Smooth muscle cell (in vitro differentiated cells): ENCODE results near the gene DNAH6. TPM values are rescaled to one million over a fixed set of nuclear protein-coding genes. Genes with fewer than 3 reads are reported as not detected.

Source experiments
- DNase-seq: peaks from one replicate; lab custom pipeline; 2025; ENCODE audit not compliant: unreplicated experiment; lab: John Stamatoyannopoulos, UW
- H2AFZ ChIP-seq: fragments of 200-600 bp; sonication (generic); 2 replicates; pipeline ENCODE4 v1.6.0; 2016; ENCODE audit warnings: antibody characterized with exemption, low read depth, mild to moderate bottlenecking
- H3F3A ChIP-seq: fragments of 200-600 bp; sonication (generic); 2 replicates; pipeline ENCODE4 v1.6.0; 2017; ENCODE audit warnings: antibody characterized with exemption, low read depth
- H3K27ac ChIP-seq: fragments of 200-600 bp; sonication (generic); 2 replicates; pipeline ENCODE4 v1.5.1; 2016; ENCODE audit warnings: low read depth, mild to moderate bottlenecking
- H3K27me3 ChIP-seq: fragments of 200-600 bp; sonication (generic); 2 replicates; pipeline ENCODE4 v1.6.1; 2016; ENCODE audit warnings: low read depth, mild to moderate bottlenecking
- H3K36me3 ChIP-seq: fragments of 200-600 bp; sonication (generic); 2 replicates; pipeline ENCODE4 v1.5.1; 2016; ENCODE audit warnings: low read depth
- H3K4me1 ChIP-seq: fragments of 200-600 bp; sonication (generic); 2 replicates; pipeline ENCODE4 v1.5.1; 2016; ENCODE audit warnings: low read depth
- H3K4me2 ChIP-seq: fragments of 200-600 bp; sonication (generic); 2 replicates; pipeline ENCODE4 v1.6.0; 2016; ENCODE audit warnings: mild to moderate bottlenecking
- H3K4me3 ChIP-seq: fragments of 200-600 bp; sonication (generic); 2 replicates; pipeline ENCODE4 v1.5.1; 2016; ENCODE audit warnings: mild to moderate bottlenecking
- H3K79me2 ChIP-seq: fragments of 200-600 bp; sonication (generic); 2 replicates; pipeline ENCODE4 v1.6.0; 2016; ENCODE audit warnings: low read depth, mild to moderate bottlenecking
- H3K9ac ChIP-seq: fragments of 200-600 bp; sonication (generic); 2 replicates; pipeline ENCODE4 v1.6.0; 2016; ENCODE audit warnings: low read depth
- H3K9me3 ChIP-seq: fragments of 200-600 bp; sonication (generic); replicated peaks from 2 replicates; pipeline ENCODE4 v1.5.1; 2016; ENCODE audit warnings: low read depth
- H4K20me1 ChIP-seq: fragments of 200-600 bp; sonication (generic); 2 replicates; pipeline ENCODE4 v1.6.0; 2016; ENCODE audit warnings: low read depth
- WGBS: methylation state at CpG from one replicate; pipeline ENCODE4 v1.1.7; 2016; ENCODE audit warnings: low lambda C conversion rate; 5-methylcytosine and 5-hydroxymethylcytosine counted together
- polyA plus RNA-seq: library from polyadenylated mRNA; unstranded; fragments of >200 nt; fragmentation: Nextera tagmentation; extraction: Ambion mirVana; gene quantifications from 2 replicates; pipeline ENCODE4 v1.2.1, GENCODE V29; 2016
- total RNA-seq: library from RNA; depleted of rRNA; stranded (reverse); fragments of >200 nt; gene quantifications from 2 replicates; pipeline ENCODE4 v1.2.3, GENCODE V29; 2014
- TF ChIP-seq, protein P1 (sequence below): fragments of 200-600 bp; sonication (generic); IDR thresholded peaks from 2 replicates; pipeline ENCODE4 v1.5.1; 2017; ENCODE audit warnings: borderline replicate concordance, mild to moderate bottlenecking, antibody characterized with exemption; ENCODE audit not compliant: insufficient read depth, poor library complexity, severe bottlenecking

The DNAH6 gene
- total and polyA plus RNA-seq, 2 experiments from 2014 or later = 0.27 to 0.96 TPM

GRCh38 chr2:84702941-84703340 is 186.6 kb downstream of the DNAH6 start:
- Histone ChIP-seq H3K4me3 (no peak overlapping the region), H3F3A (no peaks in the 10 kb centered on the region)

DNA sequence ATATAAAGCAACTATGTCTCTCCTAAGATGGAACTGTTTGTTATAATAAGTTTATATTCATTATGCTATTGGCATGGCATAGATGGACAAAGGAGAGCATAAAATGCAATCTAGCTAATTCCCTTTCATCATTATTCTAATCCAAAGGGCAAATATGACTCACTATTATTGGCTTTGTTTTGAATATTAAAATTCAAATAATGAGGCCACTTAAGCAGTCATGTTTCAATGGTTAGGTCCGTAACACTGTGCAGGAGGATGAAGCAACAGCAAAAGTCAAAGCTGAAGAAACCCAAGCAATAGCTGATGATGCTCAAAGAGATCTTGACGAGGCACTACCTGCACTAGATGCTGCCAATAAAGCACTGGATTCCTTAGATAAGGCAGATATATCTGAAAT is 187.5 kb downstream of the DNAH6 start:
- H2AFZ ChIP-seq = no peak overlapping the region
- DNase-seq = no peak
- H4K20me1 ChIP-seq = no peaks in the 10 kb centered on the region
- H3K4me3 ChIP-seq = no peak overlapping the region
- no peaks in the 10 kb centered on the region for H3K27me3 ChIP-seq
- H3K9ac ChIP-seq = no peak overlapping the region
- H3K9me3 ChIP-seq = no peaks in the 10 kb centered on the region
- TF ChIP-seq, protein P1, sequence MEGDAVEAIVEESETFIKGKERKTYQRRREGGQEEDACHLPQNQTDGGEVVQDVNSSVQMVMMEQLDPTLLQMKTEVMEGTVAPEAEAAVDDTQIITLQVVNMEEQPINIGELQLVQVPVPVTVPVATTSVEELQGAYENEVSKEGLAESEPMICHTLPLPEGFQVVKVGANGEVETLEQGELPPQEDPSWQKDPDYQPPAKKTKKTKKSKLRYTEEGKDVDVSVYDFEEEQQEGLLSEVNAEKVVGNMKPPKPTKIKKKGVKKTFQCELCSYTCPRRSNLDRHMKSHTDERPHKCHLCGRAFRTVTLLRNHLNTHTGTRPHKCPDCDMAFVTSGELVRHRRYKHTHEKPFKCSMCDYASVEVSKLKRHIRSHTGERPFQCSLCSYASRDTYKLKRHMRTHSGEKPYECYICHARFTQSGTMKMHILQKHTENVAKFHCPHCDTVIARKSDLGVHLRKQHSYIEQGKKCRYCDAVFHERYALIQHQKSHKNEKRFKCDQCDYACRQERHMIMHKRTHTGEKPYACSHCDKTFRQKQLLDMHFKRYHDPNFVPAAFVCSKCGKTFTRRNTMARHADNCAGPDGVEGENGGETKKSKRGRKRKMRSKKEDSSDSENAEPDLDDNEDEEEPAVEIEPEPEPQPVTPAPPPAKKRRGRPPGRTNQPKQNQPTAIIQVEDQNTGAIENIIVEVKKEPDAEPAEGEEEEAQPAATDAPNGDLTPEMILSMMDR = no peak
- H3F3A ChIP-seq = no peaks in the 10 kb centered on the region
- no peak overlapping the region for H3K27ac ChIP-seq
- WGBS = 81% methylated on average over 2 of the region's 2 CpGs
- no peaks in the 10 kb centered on the region for H3K79me2 ChIP-seq
- H3K36me3 ChIP-seq = no peaks in the 10 kb centered on the region
- H3K4me2 ChIP-seq = no peak overlapping the region
- no peaks in the 10 kb centered on the region for H3K4me1 ChIP-seq

More at GRCh38 chr2:84702941-84703340, 186.6 kb downstream of the DNAH6 start:
- Histone ChIP-seq H3K27me3 (no peaks in the 10 kb centered on the region), H3K4me1 (no peaks in the 10 kb centered on the region), H4K20me1 (no peaks in the 10 kb centered on the region), H3K9ac (no peak overlapping the region), H3K4me2 (no peak overlapping the region), H2AFZ (no peak overlapping the region), H3K79me2 (no peaks in the 10 kb centered on the region), H3K9me3 (no peaks in the 10 kb centered on the region), H3K27ac (no peak overlapping the region), H3K36me3 (no peaks in the 10 kb centered on the region)
- TF ChIP-seq, protein P1 = no peak
- 93% methylated on average over 3 of the region's 3 CpGs for WGBS
- no peak for DNase-seq

GRCh38 chr2:84704505-84705244 is 188.4 kb downstream of the DNAH6 start:
- H3K27me3 ChIP-seq = no peaks in the 10 kb centered on the region
- TF ChIP-seq, protein P1 = no peak
- no peak overlapping the region for H3K4me3 ChIP-seq
- H3K79me2 ChIP-seq = no peaks in the 10 kb centered on the region
- 83% methylated on average over 6 of the region's 6 CpGs for WGBS
- DNase-seq = no peak
- H3K36me3 ChIP-seq = no peaks in the 10 kb centered on the region
- H3K9ac ChIP-seq = no peak overlapping the region
- H3F3A ChIP-seq = no peaks in the 10 kb centered on the region
- no peak overlapping the region for H3K27ac ChIP-seq
- H3K9me3 ChIP-seq = no peaks in the 10 kb centered on the region
- H3K4me1 ChIP-seq = no peaks in the 10 kb centered on the region
- no peak overlapping the region for H2AFZ ChIP-seq
- H4K20me1 ChIP-seq = no peaks in the 10 kb centered on the region
- no peak overlapping the region for H3K4me2 ChIP-seq

DNA sequence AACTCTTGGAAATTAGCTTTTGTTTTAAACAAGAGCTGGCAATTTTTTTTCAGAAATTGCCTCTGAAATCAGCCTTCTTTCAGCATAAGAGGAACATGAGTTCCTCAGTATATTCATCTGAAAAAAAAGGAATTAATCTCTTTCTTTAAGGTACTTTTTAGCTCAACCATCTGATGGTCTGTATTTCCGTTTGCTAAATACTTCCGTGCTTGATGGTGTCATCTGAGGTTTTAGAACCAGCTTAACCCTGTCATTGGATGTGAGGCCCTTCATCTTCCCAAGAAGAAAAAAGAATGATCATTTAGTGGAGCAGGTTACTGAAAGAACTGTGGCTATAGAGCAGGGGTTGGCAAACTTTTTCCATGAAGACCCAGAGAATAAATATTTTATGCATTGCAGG is 189.6 kb downstream of the DNAH6 start:
- DNase-seq = no peak
- H3K4me1 ChIP-seq = no peaks in the 10 kb centered on the region
- TF ChIP-seq, protein P1 = no peak
- no peaks in the 10 kb centered on the region for H3K27me3 ChIP-seq
- whole genome bisulfite sequencing = 93% methylated on average over 2 of the region's 2 CpGs
- no peak overlapping the region for H3K9ac ChIP-seq
- no peak overlapping the region for H3K27ac ChIP-seq
- H3K9me3 ChIP-seq = no peaks in the 10 kb centered on the region
- no peaks in the 10 kb centered on the region for H4K20me1 ChIP-seq
- no peak overlapping the region for H3K4me3 ChIP-seq
- no peaks in the 10 kb centered on the region for H3K36me3 ChIP-seq
- H2AFZ ChIP-seq = no peak overlapping the region
- H3F3A ChIP-seq = no peaks in the 10 kb centered on the region
- H3K79me2 ChIP-seq = no peaks in the 10 kb centered on the region
- H3K4me2 ChIP-seq = no peak overlapping the region
